MCF 10A (cell line): ENCODE measurements around the gene AKR1B15. TPM values are rescaled to one million over a fixed set of nuclear protein-coding genes. Genes with fewer than 3 reads are reported as not detected.

ENCODE experiments used
- BruUV-seq: library from RNA; stranded (reverse); fragments of 400-500 nt; replicated peaks from 2 replicates; lab custom pipeline; 2021; lab: Mats Ljungman, UMichigan
- CTCF ChIA-PET: fragments of 300-600 bp; sonication (Branson Sonifier 250); formaldehyde crosslinking; extraction: SDS; loops from one replicate; lab custom pipeline; 2021; ENCODE audit warnings: antibody characterized with exemption, inconsistent platforms; lab: Yijun Ruan, JAX
- POLR2A ChIA-PET: fragments of 300-600, 350-650 bp; sonication (Branson Sonifier 250); formaldehyde crosslinking; extraction: SDS; loops from one replicate; lab custom pipeline; 2020; ENCODE audit warnings: antibody characterized with exemption, inconsistent platforms; lab: Yijun Ruan, JAX
- DNase-seq: peaks from one replicate; pipeline ENCODE4 v3.0.0-alpha.2; 2018; ENCODE audit not compliant: unreplicated experiment
- H3K27ac Mint-ChIP-seq: one replicate; pipeline ENCODE4 v1.8.0; 2022; ENCODE audit warnings: mild to moderate bottlenecking, low read depth, mixed read lengths; ENCODE audit not compliant: unreplicated experiment
- H3K27me3 Mint-ChIP-seq: one replicate; pipeline ENCODE4 v1.8.0; 2022; ENCODE audit warnings: mixed read lengths; ENCODE audit not compliant: insufficient read depth, unreplicated experiment
- H3K36me3 Mint-ChIP-seq: one replicate; pipeline ENCODE4 v1.8.0; 2022; ENCODE audit warnings: mild to moderate bottlenecking, moderate library complexity, mixed read lengths; ENCODE audit not compliant: insufficient read depth, unreplicated experiment
- H3K4me1 Mint-ChIP-seq: one replicate; pipeline ENCODE4 v1.8.0; 2022; ENCODE audit warnings: mixed read lengths; ENCODE audit not compliant: insufficient read depth, unreplicated experiment
- H3K4me3 Mint-ChIP-seq: one replicate; pipeline ENCODE4 v1.8.0; 2022; ENCODE audit warnings: mild to moderate bottlenecking, moderate library complexity, mixed read lengths; ENCODE audit not compliant: unreplicated experiment
- H3K9me3 Mint-ChIP-seq: one replicate; pipeline ENCODE4 v1.8.0; 2022; ENCODE audit warnings: mixed read lengths; ENCODE audit not compliant: unreplicated experiment
- intact Hi-C: fragments of 100-400 bp; cut with micrococcal nuclease; formaldehyde crosslinking; loops from 2 replicates; pipeline ENCODE4 v1.14.1; 2022
- total RNA-seq: library from RNA; stranded (reverse); gene quantifications from 2 replicates; pipeline ENCODE4 v1.2.3, GENCODE V29; 2022
- TF ChIP-seq, protein P1 (sequence below): fragments of 200-600 bp; IDR thresholded peaks from one replicate; pipeline ENCODE4 v1.8.0; 2022; ENCODE audit warnings: antibody characterized with exemption, mild to moderate bottlenecking; ENCODE audit not compliant: unreplicated experiment

AKR1B15 gene
- total RNA-seq, 1 experiment from 2014 or later: not detected

DNA sequence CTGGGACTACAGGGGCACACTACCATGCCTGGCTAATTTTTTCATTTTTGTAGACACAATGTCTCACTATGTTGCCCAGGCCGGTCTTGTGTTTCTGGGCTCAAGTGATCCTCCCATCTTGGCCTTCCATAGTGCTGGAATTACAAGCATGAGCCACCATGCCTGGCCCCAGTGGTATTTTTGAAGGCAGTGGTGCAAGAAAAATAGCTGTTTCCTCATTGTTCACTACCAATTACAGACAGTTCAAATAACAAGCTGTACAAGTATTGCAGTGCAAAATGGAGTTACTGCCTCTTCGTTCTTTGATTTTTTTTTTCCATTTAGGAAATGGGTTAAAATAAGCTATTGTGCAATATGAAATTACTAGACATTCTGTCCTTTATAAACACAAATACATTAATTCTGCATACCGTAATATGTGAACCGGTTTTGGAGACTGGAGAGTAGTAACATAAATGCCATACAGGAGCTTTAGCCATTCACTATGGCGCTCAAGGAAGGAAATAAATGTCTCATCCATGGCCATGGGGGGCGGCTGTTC, 62.8 kb downstream of the AKR1B15 start:
- TF ChIP-seq, protein P1, sequence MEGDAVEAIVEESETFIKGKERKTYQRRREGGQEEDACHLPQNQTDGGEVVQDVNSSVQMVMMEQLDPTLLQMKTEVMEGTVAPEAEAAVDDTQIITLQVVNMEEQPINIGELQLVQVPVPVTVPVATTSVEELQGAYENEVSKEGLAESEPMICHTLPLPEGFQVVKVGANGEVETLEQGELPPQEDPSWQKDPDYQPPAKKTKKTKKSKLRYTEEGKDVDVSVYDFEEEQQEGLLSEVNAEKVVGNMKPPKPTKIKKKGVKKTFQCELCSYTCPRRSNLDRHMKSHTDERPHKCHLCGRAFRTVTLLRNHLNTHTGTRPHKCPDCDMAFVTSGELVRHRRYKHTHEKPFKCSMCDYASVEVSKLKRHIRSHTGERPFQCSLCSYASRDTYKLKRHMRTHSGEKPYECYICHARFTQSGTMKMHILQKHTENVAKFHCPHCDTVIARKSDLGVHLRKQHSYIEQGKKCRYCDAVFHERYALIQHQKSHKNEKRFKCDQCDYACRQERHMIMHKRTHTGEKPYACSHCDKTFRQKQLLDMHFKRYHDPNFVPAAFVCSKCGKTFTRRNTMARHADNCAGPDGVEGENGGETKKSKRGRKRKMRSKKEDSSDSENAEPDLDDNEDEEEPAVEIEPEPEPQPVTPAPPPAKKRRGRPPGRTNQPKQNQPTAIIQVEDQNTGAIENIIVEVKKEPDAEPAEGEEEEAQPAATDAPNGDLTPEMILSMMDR: no peak
- intact Hi-C loops: loop anchor here (1.0 to 5.0 kb wide), 4 partner anchors 21 to 331 kb away; no protein-coding TSS in a partner anchor
- no peaks in the 10 kb centered on the region for H3K27me3 Mint-ChIP-seq
- H3K27ac Mint-ChIP-seq: peak overlapping the region; percentile 85
- no peak for DNase-seq
- BruUV-seq: no TSS peak
- ChIA-PET CTCF (interaction anchor here (0.5 to 10.6 kb wide), 28 partner anchors 8 to 558 kb away, joined by 3 to 146 read pairs (median 4); partner anchors contain the start of genes AGBL3 and CYREN), POLR2A (interaction anchor here (0.7 to 1.6 kb wide), 4 partner anchors 12 to 560 kb away, joined by 3 to 4 read pairs (median 4); no protein-coding TSS in a partner anchor)
- peaks cover 26% of the 10 kb centered on the region for H3K4me1 Mint-ChIP-seq
- no peak overlapping the region for H3K4me3 Mint-ChIP-seq
- peaks cover 9% of the 10 kb centered on the region for H3K9me3 Mint-ChIP-seq
- H3K36me3 Mint-ChIP-seq: no peaks in the 10 kb centered on the region

DNA sequence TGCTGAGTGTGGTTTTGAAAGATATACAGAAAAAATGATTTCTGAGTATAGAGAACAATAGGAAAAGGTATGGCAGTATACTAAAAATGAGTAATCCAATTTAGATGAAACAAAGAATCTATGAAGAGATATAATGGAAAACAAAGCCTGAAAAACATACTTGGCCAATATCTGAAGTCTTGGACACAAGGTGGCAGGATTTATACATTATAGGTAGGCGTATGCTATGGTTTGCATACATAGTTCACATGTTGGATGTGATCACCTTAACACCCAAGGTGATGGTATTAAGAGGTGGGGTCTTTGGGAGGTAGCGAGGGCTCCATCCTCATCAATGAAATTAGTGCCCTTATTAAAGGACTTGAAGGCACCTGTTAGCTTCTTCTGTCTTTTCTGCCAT, 63.3 kb downstream of the AKR1B15 start:
- BruUV-seq: no TSS peak
- no peak overlapping the region for H3K4me3 Mint-ChIP-seq
- peaks cover 9% of the 10 kb centered on the region for H3K9me3 Mint-ChIP-seq
- no peaks in the 10 kb centered on the region for H3K36me3 Mint-ChIP-seq
- ChIA-PET POLR2A (interaction anchor here (0.7 to 2.4 kb wide), 6 partner anchors 11 to 560 kb away, joined by 3 to 27 read pairs (median 4); partner anchors contain the start of gene BPGM), CTCF (interaction anchor here (0.5 to 10.6 kb wide), 30 partner anchors 8 to 558 kb away, joined by 3 to 146 read pairs (median 4); partner anchors contain the start of genes AGBL3 and CYREN)
- no peaks in the 10 kb centered on the region for H3K27me3 Mint-ChIP-seq
- intact Hi-C loops: loop anchor here (1.0 to 5.0 kb wide), 4 partner anchors 21 to 330 kb away; no protein-coding TSS in a partner anchor
- TF ChIP-seq, protein P1: peak; percentile 24
- peak; percentile 33 for DNase-seq
- peak overlapping the region; percentile 85 for H3K27ac Mint-ChIP-seq
- peaks cover 31% of the 10 kb centered on the region for H3K4me1 Mint-ChIP-seq

DNA sequence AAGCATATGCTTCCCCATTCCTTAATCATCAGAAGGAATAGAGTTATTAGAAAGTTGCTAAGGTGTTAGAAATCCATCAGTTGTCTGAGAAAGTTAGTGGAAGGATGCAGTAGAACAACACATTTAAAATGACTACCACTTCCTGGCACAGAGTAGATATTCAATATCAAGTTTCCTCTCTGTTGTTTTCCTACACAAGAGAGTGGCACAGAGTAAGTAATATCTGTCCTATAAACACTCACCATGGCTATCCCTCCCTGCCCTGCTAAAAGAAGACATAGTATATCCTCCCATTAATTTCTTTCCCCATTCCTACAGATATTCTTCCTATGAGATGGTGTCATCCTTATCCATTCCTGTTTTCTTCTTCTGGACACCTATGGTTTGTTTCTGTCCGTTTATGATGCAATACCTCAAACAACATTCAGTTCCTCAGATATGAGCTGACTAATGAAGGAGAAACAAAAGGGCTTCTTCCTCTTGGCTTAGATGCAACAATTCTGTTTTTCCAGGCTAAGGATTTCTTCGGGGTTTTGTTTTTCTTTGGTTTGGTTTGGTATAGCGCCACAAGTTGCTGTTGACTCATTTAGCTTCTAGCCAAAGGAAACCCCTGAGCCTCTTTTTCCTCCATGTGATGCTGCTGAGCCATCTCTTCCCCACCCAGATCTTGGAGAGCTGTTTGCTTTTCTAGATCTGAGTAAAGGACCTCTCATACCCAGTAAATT, 64.9 kb downstream of the AKR1B15 start:
- Mint-ChIP-seq H3K4me3 (no peak overlapping the region), H3K9me3 (peaks cover 9% of the 10 kb centered on the region), H3K4me1 (peaks cover 39% of the 10 kb centered on the region), H3K27ac (peak overlapping the region; percentile 85), H3K36me3 (no peaks in the 10 kb centered on the region), H3K27me3 (no peaks in the 10 kb centered on the region)
- ChIA-PET CTCF (interaction anchor here (0.6 to 10.6 kb wide), 8 partner anchors 8 to 296 kb away, joined by 3 to 146 read pairs (median 6); no protein-coding TSS in a partner anchor), POLR2A (interaction anchor here (0.7 to 2.4 kb wide), 7 partner anchors 12 to 1575 kb away, joined by 3 to 27 read pairs (median 3); partner anchors contain the start of gene BPGM)
- DNase-seq: peak; percentile 97
- intact Hi-C loops: loop anchor here (1.0 to 5.0 kb wide), 4 partner anchors 19 to 329 kb away; partner anchors contain the start of gene BPGM
- TF ChIP-seq, protein P1: no peak
- BruUV-seq: TSS peak; percentile 95

DNA sequence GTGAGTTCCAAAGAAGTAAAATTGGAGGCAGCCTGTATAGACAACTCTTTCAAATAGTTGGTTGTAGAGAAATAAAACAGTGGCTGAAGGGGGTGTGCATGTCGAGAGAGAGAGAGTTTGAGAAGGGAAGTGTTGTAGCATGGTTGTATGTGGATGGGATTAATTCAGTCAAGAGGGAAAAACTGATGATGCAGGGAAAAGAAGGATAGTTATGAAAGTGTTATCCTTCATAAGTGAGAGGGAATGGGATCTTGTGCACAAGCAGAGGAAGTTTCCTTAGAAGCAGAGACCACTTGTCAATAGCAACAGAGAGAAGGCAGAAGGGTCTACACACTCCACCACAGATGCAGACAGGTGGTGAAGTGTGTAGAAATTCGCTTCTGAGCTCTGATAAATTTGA, 67.7 kb downstream of the AKR1B15 start:
- POLR2A ChIA-PET: no interaction called here
- CTCF ChIA-PET: interaction anchor here (0.9 to 2.1 kb wide), 3 partner anchors 9 to 335 kb away, joined by 3 to 13 read pairs (median 3); no protein-coding TSS in a partner anchor
- Mint-ChIP-seq H3K36me3 (no peaks in the 10 kb centered on the region), H3K4me1 (peaks cover 60% of the 10 kb centered on the region), H3K27me3 (no peaks in the 10 kb centered on the region), H3K9me3 (peaks cover 9% of the 10 kb centered on the region), H3K4me3 (no peak overlapping the region), H3K27ac (peak overlapping the region; percentile 17)
- TF ChIP-seq, protein P1: no peak
- no peak for DNase-seq
- intact Hi-C loops: no loop called here
- no TSS peak for BruUV-seq
